PC-3 (cell line): ENCODE data around the gene PEX11G.

Experiments used
- CTCF ChIP-seq: fragments of 300-600 bp; sonication (generic); conservative IDR thresholded peaks from 2 replicates; pipeline ENCODE4 v1.5.1; 2017; ENCODE audit warnings: antibody characterized with exemption, low read depth, mild to moderate bottlenecking, low read length
- EZH2 ChIP-seq: fragments of 300-600 bp; sonication (generic); IDR thresholded peaks from one replicate; pipeline ENCODE4 v1.6.1; 2017; ENCODE audit warnings: antibody characterized with exemption, mild to moderate bottlenecking, low read length; ENCODE audit not compliant: unreplicated experiment

- TF ChIP-seq CTCF = no peak
- no peak for TF ChIP-seq EZH2
These were observed 35.7 kb upstream of the PEX11G start for GRCh38 chr19:7524523-7524922.
